Muscle of leg (tissue), 9 donors: ENCODE data around the gene MBOAT2. TPM values are rescaled to one million over a fixed set of nuclear protein-coding genes. Genes with fewer than 3 reads are reported as not detected.

Experiments
- polyA plus RNA-seq, 8 donors: library from polyadenylated mRNA; unstranded; fragments of 120-200 nt; gene quantifications; one replicate each; pipeline versions ENCODE4 v1.2.1 to v1.2.3, GENCODE V29; 2013; ENCODE audit warnings: inconsistent platforms in 1 of 8, low replicate concordance in 1 of 8; ENCODE audit not compliant: insufficient read length in 8 of 8, insufficient read depth in 1 of 8
- total RNA-seq: library from RNA; stranded (reverse); fragments of 120-200 nt; gene quantifications from one replicate; pipeline ENCODE4 v1.2.4, GENCODE V29; 2013

The MBOAT2 gene
- total and polyA plus RNA-seq, 9 donors = 44.1 to 85.5 (median 59.5) TPM

Other genes starting within 250 kb of the MBOAT2 start
- gene KIDINS220, start 166.1 kb downstream of the MBOAT2 start, total RNA-seq = 70.0 TPM
- 10 to 100 TPM; 39.9 to 61.9 (median 53.0) TPM for gene KIDINS220, start 166.1 kb downstream of the MBOAT2 start, polyA plus RNA-seq
- gene ASAP2, start 203.1 kb upstream of the MBOAT2 start, total RNA-seq = 12.1 TPM
- gene ASAP2, start 203.1 kb upstream of the MBOAT2 start, polyA plus RNA-seq = 10 to 100 TPM; 14.1 to 30.8 (median 20.0) TPM